Epithelial cell of umbilical artery (primary cell): ENCODE data around the gene MORN4. TPM values are rescaled to one million over a fixed set of nuclear protein-coding genes. Genes with fewer than 3 reads are reported as not detected.

Experiments
- total RNA-seq: library from RNA; depleted of rRNA; stranded (reverse); fragments of >200 nt; gene quantifications from 2 replicates; pipeline ENCODE4 v1.2.3, GENCODE V29; 2014

The MORN4 gene
- 2.3 and 9.1 TPM in 2 replicates for total RNA-seq

DNA sequence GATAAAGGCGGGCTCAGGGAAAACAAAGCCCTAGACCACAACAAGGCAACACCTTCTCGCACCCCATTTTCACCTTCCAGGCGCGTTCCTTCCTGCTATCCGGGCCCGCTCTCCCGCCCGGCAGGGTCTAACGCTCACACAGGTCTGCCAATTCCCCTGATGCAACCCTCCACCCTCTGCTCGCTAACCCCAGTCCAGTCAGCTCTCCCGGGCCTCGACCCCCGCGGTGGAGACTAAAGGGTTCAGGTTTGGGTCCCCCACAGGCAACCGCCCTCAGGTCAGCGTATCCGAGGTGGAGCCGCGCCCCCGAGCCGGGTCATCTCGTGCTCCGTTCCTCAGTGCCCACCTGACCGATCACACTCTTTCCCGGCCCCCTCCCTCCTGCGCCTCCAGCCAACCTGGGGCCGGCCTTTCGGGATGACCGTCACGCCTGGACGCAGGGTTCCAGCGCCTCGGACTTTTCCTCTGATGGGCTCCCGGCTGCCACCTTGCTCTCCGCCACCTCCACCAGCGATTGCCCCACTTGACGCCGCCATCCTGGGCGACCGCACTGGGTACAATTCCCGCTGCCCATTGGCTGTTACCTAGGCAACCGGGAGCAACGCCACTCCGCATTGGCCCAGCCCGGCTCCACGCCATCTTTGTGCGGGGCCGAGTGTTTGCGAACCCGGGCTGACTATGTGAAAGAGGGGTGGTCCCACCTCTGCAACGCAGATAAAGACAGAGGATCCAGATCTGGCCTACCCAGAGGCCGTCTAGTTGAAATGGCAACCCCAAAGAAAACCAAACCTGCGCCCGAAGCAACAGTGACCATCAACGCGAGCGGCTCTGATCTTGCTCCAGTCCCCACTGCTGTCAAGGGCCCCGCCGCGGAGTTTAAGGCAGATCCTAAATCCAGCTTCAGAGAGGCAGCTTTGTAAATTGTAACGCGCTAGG, at the start of gene MORN4:
TSS of gene MORN4 (minus strand) at position 552 of the 936 bp plus-strand sequence. CDS start 13,847 bp downstream, outside the sequence.

GRCh38 chr10:97640174-97640867, 7.0 kb upstream of the MORN4 start, which contains the start of gene PI4K2A:
Gene PI4K2A (plus strand): TSS chr10:97640671. CDS start chr10:97640743, 72 bp downstream.

GRCh38 chr10:97589479-97589878, 43.8 kb downstream of the MORN4 start, which contains the start of gene C10orf62:
Gene C10orf62 (plus strand): TSS chr10:97589721. CDS start chr10:97589898, 177 bp downstream.

DNA sequence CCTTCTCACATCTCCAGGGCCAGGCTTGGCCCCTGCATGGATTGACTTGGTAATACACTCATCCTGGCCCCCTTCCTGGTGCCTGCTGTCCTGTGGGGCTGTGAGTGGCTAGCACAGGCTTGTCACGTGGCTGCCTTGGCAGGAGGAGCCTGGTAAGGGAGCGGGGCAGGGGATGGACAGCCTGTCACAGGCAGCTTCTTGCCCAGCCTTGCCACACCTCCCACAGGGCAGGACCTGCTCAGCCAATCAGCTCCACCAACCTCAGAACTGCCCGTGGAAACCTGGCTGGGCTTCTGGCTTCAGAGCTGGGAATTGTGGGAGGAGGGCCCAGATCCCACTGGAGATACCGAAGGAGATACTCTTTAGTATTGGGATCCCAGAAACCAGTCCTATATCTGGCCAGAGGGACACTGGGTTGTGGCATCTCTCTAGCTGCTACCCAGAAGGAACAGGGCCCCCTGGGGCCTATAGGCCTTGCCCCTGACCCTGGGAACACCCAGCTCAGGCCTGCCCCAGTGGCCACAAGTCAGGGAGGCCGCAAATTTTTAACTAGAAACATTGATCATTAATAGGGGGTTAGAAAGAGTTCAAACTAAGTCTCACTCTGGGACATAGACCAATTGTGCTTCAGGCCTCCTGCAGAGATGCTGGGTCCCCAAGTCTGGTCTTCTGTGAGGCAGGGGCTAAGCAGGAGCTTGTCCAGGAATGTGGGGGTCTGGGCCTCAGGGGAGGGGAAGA, 49.1 kb downstream of the MORN4 start, which contains the start of gene HOGA1:
TSS of gene HOGA1 (plus strand) at position 330 of the 738 bp plus-strand sequence. CDS start at position 645, 315 bp downstream.

DNA sequence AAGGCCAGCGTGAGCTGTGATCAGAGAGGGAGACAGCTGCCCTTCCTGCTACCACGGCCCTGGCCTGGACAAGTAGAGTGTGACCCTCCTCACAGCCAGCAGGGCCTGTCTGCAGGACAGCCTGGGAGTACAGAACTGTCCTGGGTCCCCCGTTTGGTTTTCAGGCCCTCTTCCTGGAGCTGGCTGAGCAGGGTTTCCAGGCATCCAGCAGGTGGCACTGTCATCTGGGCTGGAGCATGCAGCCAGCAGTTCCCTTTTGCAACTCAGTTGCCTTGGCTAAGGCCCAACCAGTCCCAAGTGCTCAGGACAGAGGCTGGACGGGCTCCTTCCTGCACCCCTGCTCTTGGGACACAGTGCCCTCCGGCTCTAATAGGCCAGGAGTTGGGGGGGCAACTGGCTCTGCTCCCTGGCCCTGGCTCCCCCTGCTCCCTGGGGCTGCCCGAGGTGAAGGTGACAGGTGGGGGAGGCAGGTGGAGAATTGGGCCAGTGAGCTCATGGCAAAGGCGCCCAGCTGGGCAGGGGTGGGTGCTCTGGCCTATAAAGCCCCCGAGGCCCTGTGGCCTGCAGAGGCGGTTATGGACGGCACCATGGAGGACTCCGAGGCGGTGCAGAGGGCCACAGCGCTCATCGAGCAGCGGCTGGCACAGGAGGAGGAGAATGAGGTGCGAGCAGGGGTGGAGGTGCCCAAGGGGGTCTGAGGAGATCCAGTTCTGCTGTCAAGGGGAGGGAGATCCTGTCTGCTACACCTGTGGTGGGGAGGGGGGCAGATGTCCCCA, 60.9 kb downstream of the MORN4 start, which contains the start of gene ANKRD2:
TSS of gene ANKRD2 (plus strand) at position 566 of the 776 bp plus-strand sequence. CDS start at position 576, 10 bp downstream.

Other genes with a start within 250 kb of the MORN4 start
- gene RRP12, start 232.2 kb downstream of the MORN4 start, total RNA-seq, result 13.3 and 17.8 TPM in 2 replicates
- 376 and 402 TPM in 2 replicates for gene PGAM1, start 207.3 kb downstream of the MORN4 start, total RNA-seq
- 36.4 and 54.0 TPM in 2 replicates for gene EXOSC1, start 187.5 kb downstream of the MORN4 start, total RNA-seq
- 37.7 and 47.7 TPM in 2 replicates for gene ZDHHC16, start 187.3 kb downstream of the MORN4 start, total RNA-seq
- gene MMS19, start 135.1 kb downstream of the MORN4 start, total RNA-seq, result 70.1 and 91.6 TPM in 2 replicates
- 30.9 and 50.0 TPM in 2 replicates for gene UBTD1, start 134.6 kb downstream of the MORN4 start, total RNA-seq
- gene ANKRD2, start 60.7 kb downstream of the MORN4 start, total RNA-seq, result 0.97 and 2.1 TPM in 2 replicates
- 0.32 and 1.1 TPM in 2 replicates for gene HOGA1, start 49.1 kb downstream of the MORN4 start, total RNA-seq
- gene C10orf62, start 43.8 kb downstream of the MORN4 start, total RNA-seq, result not detected in 2 replicates
- 11.4 and 17.2 TPM in 2 replicates for gene PI4K2A, start 7.2 kb upstream of the MORN4 start, total RNA-seq
- 1.5 and 1.9 TPM in 2 replicates for gene AVPI1, start 53.7 kb upstream of the MORN4 start, total RNA-seq
- gene MARVELD1, start 80.2 kb upstream of the MORN4 start, total RNA-seq, result 12.9 and 13.3 TPM in 2 replicates
- 18.5 and 19.2 TPM in 2 replicates for gene ZFYVE27, start 103.6 kb upstream of the MORN4 start, total RNA-seq
- gene SFRP5, start 138.5 kb upstream of the MORN4 start, total RNA-seq, result not detected in 2 replicates
- not detected in 2 replicates for gene GOLGA7B, start 216.3 kb upstream of the MORN4 start, total RNA-seq